ENCODE data around the gene ADORA1.

DNA sequence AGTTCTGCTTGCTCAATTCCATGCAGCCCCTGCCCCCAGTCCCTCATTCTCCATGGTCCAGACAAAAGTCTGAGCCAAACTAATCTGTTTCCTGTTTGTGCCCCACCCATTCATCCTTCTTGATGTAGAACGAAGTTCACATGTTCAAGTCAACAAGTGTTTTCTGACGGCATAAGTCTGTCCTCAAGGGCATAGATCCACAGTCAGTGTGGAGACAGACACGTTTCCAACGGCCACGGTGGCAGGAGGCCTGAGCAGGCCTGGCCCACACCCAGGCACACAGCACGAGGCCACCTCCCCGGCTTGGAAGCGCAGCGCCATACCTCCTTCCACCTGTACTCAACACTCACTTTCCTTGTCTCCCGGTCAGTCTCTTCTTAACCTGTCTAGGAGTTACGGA, 16.1 kb downstream of the ADORA1 start:
- TF ChIP-seq, protein P1, sequence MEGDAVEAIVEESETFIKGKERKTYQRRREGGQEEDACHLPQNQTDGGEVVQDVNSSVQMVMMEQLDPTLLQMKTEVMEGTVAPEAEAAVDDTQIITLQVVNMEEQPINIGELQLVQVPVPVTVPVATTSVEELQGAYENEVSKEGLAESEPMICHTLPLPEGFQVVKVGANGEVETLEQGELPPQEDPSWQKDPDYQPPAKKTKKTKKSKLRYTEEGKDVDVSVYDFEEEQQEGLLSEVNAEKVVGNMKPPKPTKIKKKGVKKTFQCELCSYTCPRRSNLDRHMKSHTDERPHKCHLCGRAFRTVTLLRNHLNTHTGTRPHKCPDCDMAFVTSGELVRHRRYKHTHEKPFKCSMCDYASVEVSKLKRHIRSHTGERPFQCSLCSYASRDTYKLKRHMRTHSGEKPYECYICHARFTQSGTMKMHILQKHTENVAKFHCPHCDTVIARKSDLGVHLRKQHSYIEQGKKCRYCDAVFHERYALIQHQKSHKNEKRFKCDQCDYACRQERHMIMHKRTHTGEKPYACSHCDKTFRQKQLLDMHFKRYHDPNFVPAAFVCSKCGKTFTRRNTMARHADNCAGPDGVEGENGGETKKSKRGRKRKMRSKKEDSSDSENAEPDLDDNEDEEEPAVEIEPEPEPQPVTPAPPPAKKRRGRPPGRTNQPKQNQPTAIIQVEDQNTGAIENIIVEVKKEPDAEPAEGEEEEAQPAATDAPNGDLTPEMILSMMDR (IDR thresholded peaks at IDR 0.05; ENCODE audit: low read length) = no peak
- no peak for TF ChIP-seq EZH2 (optimal IDR thresholded peaks at IDR 0.05; ENCODE audit: low read depth, low read length)
- no peak for TF ChIP-seq EZH2phosphoT487 (IDR thresholded peaks at IDR 0.05; ENCODE audit: low read length)

Measured in MM.1S (cell line).